HG02623 (cell line): ENCODE measurements around the gene ADH5.
"Not testable (repeated sequence)": the region's sequence is repeated elsewhere in the genome, so short reads cannot be mapped to it uniquely, and the experiment has no call there.

Source experiments
- ATAC-seq: cut with Tn5 transposase; IDR thresholded peaks from one replicate; pipeline ENCODE4 v1.9.1; 2021; ENCODE audit warnings: moderate library complexity; ENCODE audit not compliant: unreplicated experiment

The ADH5 gene

GRCh38 chr4:99088023-99088449, 552 bp downstream of the ADH5 start:
- ATAC-seq = peak; percentile 17

DNA sequence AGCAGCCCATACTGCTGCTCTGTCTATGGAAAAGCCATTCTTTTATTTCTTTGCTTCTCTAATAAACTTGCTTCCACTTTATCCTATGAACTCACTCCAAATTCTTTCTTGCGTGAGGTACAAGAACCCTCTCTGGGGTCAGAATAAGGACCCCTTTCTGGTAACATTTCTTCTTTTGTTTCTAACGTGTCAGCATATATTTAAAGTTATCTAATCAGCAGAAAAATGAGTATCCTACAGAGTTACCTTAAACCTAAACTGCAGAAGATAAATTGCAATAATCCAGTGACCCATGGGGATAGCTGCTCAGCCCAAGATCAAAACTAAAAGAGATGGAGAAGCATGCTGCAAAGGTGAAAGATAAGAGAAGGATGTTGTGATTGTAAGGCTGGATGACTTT, 4.0 kb downstream of the ADH5 start:
- ATAC-seq = no peak

GRCh38 chr4:99082192-99082591, 6.4 kb downstream of the ADH5 start:
- ATAC-seq = no peak

GRCh38 chr4:99080869-99081268, 7.7 kb downstream of the ADH5 start:
- not testable (repeated sequence) for ATAC-seq

- no peak for ATAC-seq
Observed at GRCh38 chr4:99079625-99080295, 8.8 kb downstream of the ADH5 start.

- ATAC-seq = no peak
Observed at GRCh38 chr4:99078931-99079624, 9.5 kb downstream of the ADH5 start.

DNA sequence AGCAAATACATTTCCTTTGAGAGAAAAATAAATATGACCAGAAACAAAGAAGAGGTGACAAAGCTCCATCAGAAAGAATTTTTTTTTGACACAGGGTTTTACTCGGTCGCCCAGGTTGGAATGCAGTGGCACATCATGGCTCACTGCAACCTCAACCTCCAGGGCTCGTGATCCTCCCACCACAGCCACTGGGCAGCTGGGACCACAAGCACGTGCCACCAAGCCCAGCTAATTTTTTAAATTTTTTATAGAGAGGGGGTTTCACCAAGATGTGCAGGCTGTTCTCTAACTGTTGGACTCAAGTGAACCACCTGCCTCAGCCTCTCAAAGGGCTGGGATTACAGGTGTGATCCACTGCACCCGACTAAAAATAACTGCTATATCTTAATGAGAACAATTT, 10.3 kb downstream of the ADH5 start:
- no peak for ATAC-seq

GRCh38 chr4:99077177-99077576, 11.4 kb downstream of the ADH5 start:
- no peak for ATAC-seq

GRCh38 chr4:99076292-99076976, 12.2 kb downstream of the ADH5 start:
- ATAC-seq = no peak

DNA sequence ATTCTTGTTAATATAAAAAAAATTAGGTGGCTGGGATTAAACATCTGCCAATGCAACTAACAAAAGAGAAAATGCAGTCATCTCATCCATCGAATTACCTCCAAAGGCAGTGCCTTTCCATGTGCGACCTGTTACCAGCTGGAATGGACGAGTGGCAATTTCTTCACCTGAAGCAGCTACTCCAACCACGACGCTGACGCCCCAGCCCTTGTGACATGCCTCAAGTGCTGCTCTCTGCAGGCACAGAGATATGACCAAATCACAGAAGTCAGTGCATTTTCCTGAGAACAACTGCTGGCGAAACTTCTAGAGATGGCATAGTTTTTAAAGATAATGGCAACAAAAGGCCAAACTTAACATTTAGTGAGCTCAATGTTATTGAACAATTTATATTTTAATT, 13.8 kb downstream of the ADH5 start:
- ATAC-seq = no peak

DNA sequence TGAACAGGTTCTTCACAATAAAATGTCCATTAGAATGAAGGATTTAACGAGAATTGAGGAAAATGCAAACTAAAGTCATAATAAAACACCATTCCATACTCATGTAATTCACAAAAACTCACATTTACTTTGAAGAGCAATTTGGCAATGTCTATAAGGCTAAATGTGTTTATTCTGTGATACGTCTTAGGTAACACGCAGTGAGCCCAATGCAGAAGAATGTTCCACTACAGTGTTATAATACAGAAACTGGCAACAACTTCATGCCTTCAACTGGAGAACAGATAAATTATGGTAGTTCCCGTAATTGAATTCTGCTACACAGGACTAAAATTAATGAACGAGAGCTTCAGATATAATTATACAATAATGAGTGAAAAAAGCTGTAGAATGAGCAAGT, 17.4 kb downstream of the ADH5 start:
- no peak for ATAC-seq

- ATAC-seq = no peak
Observed at GRCh38 chr4:99067617-99068016, 21.0 kb downstream of the ADH5 start.

DNA sequence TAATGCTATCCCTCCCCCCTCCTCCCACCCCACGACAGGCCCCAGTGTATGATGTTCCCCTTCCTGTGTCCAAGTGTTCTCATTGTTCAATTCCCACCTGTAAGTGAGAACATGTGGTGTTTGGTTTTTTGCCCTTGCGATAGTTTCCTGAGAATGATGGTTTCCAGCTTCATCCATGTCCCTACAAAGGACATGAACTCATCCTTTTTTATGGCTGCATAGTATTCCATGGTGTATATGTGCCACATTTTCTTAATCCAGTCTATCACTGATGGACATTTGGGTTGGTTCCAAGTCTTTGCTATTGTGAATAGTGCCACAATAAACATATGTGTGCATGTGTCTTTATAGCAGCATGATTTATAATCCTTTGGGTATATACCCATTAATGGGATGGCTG, 23.1 kb downstream of the ADH5 start:
- ATAC-seq = not testable (repeated sequence)

GRCh38 chr4:99062120-99062519, 26.5 kb downstream of the ADH5 start:
- no peak for ATAC-seq

DNA sequence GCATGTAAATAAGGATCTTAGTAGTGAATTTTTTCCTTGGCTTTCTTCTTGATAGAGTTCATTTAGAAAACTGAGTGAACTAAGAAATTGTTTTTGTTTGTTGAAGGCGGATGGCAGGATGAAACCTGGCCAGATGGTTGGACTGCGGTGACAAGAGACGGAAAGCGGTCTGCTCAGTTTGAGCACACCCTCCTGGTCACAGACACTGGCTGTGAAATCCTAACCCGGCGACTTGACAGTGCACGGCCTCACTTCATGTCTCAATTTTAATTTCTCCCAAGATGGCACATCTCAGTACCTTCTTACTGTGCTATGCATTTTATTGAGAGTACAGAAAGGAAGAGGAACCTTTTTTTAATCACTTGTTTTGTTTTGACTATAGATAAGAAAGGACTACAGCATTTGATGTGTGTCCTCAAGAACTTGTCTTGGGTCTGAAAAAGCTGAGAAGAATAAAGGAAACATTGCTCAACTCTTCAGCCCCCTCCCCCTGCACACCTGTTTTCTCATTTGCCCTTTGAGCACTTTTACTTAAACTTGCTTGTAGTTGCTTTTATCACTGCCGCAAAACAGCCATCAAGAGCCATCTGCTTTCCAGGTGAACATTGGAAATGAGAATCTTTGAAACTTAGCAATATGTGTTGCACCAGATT, 27.4 kb downstream of the ADH5 start:
- no peak for ATAC-seq

DNA sequence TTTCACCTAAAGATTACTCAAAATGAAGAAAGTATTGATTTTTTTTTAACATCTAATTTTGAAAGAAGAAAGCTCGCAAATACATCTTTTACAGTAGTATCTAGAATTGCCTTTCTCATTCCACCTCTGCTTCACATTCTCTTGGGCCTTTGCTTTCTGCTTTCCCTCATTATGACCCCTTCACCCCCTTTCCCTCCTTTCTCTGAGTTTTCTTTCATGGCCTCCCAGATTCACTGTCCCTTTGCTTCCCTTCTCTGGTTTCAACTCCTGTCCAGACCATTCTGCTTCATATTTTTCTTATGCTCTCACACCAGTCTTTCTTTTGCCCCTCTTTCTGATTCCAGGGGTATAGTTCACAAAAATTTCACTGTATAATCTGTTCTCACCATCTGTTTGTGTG, 29.0 kb downstream of the ADH5 start:
- no peak for ATAC-seq

DNA sequence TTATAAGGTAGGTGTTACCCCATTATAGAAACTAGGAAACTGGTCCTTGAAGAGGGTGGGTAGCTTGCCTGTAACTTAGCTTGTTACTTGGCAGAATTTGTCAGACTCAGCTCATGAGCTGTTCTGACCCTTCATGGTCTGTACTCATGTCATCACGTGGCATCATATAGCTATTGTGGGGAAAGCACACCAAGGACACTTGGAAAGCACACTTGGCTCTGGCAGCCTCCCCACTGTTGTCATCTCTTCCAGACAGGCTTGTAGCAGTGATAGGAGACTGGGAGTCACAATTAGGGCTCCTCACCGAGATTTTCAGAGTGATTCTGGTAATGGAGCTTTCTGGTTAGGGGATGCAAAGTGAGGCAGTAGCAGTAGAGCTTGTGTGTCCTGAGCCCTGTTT, 30.4 kb downstream of the ADH5 start:
- no peak for ATAC-seq

DNA sequence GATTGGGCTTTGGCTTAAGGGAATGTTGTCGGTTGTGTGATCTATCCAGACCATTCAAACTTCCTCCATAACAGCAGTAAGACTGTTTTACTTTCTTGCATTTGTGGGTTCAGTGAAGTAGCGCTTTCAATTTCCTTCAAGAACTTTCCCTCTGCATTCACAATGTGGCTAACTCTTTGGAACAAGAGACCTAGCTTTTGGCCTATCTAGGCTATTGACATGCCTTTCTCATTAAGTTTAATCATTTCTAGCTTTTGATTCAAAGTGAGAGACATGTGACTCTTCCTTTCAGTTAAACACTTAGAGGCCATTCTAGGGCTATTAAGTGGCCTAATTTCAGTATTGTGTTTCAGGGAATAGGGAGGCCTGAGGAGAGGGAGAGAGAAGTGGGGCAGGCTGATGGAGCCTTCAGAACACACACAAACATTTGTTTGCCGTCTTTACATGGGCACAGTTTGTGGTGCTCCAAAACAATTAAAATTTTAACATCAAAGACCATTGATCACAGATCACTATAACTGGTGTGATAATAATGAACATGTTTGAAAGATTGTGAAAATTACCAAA, 34.1 kb downstream of the ADH5 start:
- peak; percentile 42 for ATAC-seq

DNA sequence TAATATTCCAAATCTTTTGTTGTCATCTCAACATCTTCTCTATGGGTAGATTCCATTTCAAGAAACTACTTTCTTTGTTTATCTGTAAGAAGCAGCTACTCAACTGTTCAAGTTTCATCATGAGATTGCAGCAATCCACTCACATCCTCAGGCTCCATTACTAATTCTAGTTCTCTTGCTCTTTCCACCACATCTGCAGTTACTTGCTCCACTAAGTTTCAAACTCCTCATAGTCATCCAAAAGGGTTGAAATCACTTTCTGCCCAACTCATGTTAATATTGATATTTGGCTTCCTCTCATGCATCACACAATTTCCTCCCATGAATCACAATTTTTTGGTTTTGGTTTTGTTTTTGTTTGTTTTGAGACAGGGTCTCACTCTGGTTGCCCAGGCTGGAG, 35.7 kb downstream of the ADH5 start:
- ATAC-seq = no peak

DNA sequence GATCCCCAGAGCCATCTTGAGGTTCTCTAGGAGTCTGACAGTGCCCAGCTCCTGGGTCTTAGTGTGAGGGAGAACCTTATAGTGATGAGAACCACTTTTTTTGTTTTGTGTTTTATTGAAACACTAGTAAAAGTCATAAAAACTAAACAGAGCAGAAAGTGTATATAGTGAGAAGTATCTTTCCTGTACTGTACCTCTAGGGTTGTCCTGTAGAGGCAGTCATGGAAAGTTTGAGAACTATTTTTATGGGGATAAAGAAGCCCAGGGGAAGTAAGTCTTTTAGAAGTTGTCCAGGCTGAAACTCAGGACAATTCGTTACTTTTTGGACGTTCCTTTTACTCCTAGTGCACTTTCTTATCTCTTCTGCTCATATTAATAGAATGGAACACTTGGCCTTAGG, 40.9 kb downstream of the ADH5 start:
- no peak for ATAC-seq

DNA sequence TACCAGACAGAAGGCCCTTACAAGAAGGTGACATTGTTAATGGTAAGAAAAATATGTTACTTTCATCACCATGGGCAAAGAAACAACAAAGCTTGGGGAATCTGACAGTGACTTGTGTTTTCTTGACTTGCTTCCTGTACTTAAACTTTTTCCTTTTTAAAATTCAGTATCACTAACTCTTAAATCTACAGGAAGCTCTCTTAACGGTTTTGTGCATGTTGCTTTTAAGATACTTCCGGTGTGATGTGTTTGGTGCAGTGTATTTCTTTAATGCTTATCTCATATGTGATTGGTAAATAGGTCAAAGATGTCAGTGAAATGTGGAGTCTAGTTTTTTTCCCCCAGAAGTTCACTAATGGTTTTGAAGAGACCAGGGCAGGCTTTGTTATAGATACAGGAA, 45.2 kb downstream of the ADH5 start:
- ATAC-seq = no peak
